ENCODE data around the gene CSTA. TPM values are rescaled to one million over a fixed set of nuclear protein-coding genes. Genes with fewer than 3 reads are reported as not detected.

CSTA gene
- total and polyA plus RNA-seq, 2 of the 13 experiments (the other 11 are each of a cell fraction or from before 2014, with no cell fraction given): 3.9 to 11.0 TPM

- no peak for TF ChIP-seq DMTF1 (CRISPR knock-in tag; IDR thresholded peaks at IDR 0.05)
- TF ChIP-seq MLXIP (CRISPR knock-in tag; IDR thresholded peaks at IDR 0.05; ENCODE audit: borderline replicate concordance): no peak
- peak; percentile 65; the same call in 1 of the 2 replicates for TF ChIP-seq HIVEP1 (CRISPR knock-in tag; IDR thresholded peaks at IDR 0.05)
- peak; percentile 84; the same call in 1 of the 2 replicates for TF ChIP-seq YEATS2 (CRISPR knock-in tag; IDR thresholded peaks at IDR 0.05; ENCODE audit: borderline replicate concordance)
- peak; percentile 89 for TF ChIP-seq TBX2 (CRISPR knock-in tag; IDR thresholded peaks at IDR 0.05; ENCODE audit: borderline replicate concordance)
- TF ChIP-seq SRSF9 (IDR thresholded peaks at IDR 0.05; ENCODE audit: borderline replicate concordance, insufficient read depth, low read depth, low read length, poor library complexity, severe bottlenecking): no peak
- TF ChIP-seq ZBTB10 (CRISPR knock-in tag; IDR thresholded peaks at IDR 0.05; ENCODE audit: borderline replicate concordance): no peak
- no peak for TF ChIP-seq SOX13 (IDR thresholded peaks at IDR 0.05)
- peak in 1 of 2 experiments; percentile 72; a peak in 2 of 4 replicates for TF ChIP-seq SOX13 (CRISPR knock-in tag; conservative IDR thresholded peaks at IDR 0.05 in 1 of 2, IDR thresholded peaks at IDR 0.05 in 1 of 2)
- TF ChIP-seq ZNF143 (CRISPR knock-in tag; IDR thresholded peaks at IDR 0.05): peak; percentile 55; the same call in 1 of the 2 replicates
- peak; percentile 93 for TF ChIP-seq SP4 (CRISPR knock-in tag; IDR thresholded peaks at IDR 0.05)
- peak; percentile 82 for TF ChIP-seq ZNF609 (CRISPR knock-in tag; IDR thresholded peaks at IDR 0.05; ENCODE audit: borderline replicate concordance)
- TF ChIP-seq EZH2 (conservative IDR thresholded peaks at IDR 0.05; ENCODE audit: low read depth, low read length): no peak
- no peak for TF ChIP-seq RBM22 (optimal IDR thresholded peaks at IDR 0.05; ENCODE audit: low read length)
Observed at GRCh38 chr3:122383771-122384697, 59.0 kb downstream of the CSTA start, which contains the start of gene FAM162A (continued).

Data from HepG2 (cell line).